AG09319 (cell line): Measurements from ENCODE around the gene TESK1.
"Not testable (repeated sequence)": the region's sequence is repeated elsewhere in the genome, so short reads cannot be mapped to it uniquely, and the experiment has no call there.

Experiments used
- DNase-seq: peaks from one replicate; pipeline ENCODE4 v3.0.0-alpha.2; 2010; ENCODE audit warnings: low read depth; ENCODE audit errors: extremely low read depth
- CTCF ChIP-seq: IDR thresholded peaks from 2 replicates; pipeline ENCODE4 v1.5.1; 2011; ENCODE audit warnings: low read depth, mild to moderate bottlenecking, inconsistent platforms, low read length, moderate library complexity

The TESK1 gene

GRCh38 chr9:35568196-35568595 is 36.9 kb upstream of the TESK1 start:
- no peak for DNase-seq
- no peak for TF ChIP-seq CTCF

GRCh38 chr9:35569206-35569605 is 35.9 kb upstream of the TESK1 start:
- no peak for TF ChIP-seq CTCF
- DNase-seq: no peak

- DNase-seq: no peak
- no peak for TF ChIP-seq CTCF
These were observed 34.2 kb upstream of the TESK1 start for GRCh38 chr9:35570709-35571504.

GRCh38 chr9:35574578-35575122 is 30.4 kb upstream of the TESK1 start:
- no peak for TF ChIP-seq CTCF
- DNase-seq: no peak

- no peak for DNase-seq
- TF ChIP-seq CTCF: no peak
These were observed 29.6 kb upstream of the TESK1 start for GRCh38 chr9:35575478-35575877.

GRCh38 chr9:35577486-35577885 is 27.6 kb upstream of the TESK1 start:
- no peak for TF ChIP-seq CTCF
- DNase-seq: no peak

GRCh38 chr9:35579130-35579529 is 25.9 kb upstream of the TESK1 start:
- DNase-seq: no peak
- TF ChIP-seq CTCF: no peak

GRCh38 chr9:35579659-35580227 is 25.3 kb upstream of the TESK1 start:
- not testable (repeated sequence) for DNase-seq

GRCh38 chr9:35583521-35583920 is 21.5 kb upstream of the TESK1 start:
- not testable (repeated sequence) for DNase-seq

- DNase-seq: not testable (repeated sequence)
These were observed 20.4 kb upstream of the TESK1 start for GRCh38 chr9:35584681-35585080.

- DNase-seq: not testable (repeated sequence)
These were observed 16.6 kb upstream of the TESK1 start for GRCh38 chr9:35588506-35588905.
